AG08395 (cell line): Measurements from ENCODE around the gene SSH3.
A peak's percentile ranks its signal among the peaks of the same experiment; 100 is the strongest.

Experiments
- DNase-seq: peaks from one replicate; pipeline ENCODE4 v3.0.0; 2012; ENCODE audit warnings: mixed read lengths, low spot score

SSH3 gene

DNA sequence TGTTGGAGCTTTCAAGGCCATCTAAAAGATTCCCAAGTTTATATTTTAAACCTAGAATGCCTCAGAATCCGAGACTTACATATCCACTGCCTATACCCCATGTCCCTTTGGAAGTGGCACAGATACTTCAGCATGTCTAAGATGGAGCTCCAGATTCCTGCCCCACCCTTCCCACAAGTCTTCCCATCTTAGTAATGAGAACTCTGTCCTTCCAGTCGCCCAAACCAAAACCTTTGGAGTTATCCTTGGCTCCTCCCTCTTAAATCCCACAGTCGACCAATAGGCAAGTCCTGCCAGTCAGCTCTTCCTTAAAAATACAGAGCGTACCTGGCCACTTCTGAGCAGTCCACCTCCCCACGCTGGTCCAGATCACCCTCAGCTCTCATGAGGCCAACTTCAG lies 45.7 kb downstream of the SSH3 start:
- no peak for DNase-seq

GRCh38 chr11:67349457-67349856 lies 46.1 kb downstream of the SSH3 start:
- no peak for DNase-seq

DNA sequence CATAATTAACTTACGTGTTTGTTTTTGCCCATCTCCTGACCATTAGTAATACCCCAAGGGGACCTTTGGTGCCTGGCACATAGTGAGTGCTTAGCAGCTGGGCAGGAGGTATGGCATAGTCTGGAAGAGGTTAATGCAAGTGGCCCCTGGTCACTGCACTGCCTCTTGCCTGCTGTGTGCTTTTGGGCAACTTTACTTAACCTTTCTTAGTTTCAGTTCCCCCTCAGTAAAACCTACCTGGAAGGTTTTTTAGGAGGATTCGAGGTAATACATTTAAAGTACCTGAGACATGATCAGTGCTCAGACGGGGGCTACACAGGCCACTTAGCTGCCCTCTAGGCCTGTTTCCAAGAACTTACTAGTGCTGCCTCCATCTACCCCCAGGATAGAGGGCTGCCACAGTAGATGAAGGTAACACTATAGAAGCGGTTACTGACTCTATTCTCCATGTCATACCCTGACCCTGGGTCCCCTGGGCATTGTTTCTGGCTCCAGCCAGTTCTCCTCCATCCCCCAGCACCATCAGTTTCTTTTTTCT lies 46.7 kb downstream of the SSH3 start:
- DNase-seq: no peak

DNA sequence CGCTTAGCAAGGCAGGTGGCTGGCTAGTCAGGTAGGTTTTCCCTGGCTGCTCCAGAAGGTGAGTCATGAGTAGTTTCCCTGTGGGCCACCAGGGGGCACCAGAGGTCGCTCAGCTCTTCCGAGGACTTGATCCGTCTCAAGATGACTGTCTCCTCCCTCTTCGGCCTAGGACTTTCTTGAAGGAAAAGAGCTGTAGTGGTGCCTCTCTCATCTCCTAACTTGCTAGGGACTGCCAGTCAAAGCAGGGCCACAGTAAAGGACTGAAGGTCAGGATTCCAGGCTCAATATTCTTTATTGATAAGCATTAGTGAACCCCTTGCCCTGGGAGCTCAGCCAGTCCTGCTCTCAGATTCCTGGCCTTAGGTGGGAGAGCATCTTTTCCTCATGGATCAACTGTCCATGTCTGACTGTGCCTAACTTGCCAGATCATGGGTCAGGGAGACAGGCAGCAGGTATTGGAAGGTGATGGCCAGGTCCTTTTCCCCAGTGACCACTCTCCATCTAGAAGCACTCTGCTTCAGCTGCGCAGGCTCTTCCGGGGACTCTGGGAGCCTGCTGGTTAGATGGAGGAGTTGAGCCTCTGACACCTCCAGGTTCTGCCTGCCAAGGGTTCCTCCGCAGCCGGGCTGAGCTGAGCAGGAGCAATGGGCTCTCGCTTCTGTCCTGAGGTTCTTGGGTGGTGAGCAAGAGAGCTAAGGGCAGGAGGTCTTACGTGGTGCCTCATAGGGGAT lies 48.1 kb downstream of the SSH3 start:
- DNase-seq: peak; percentile 83

DNA sequence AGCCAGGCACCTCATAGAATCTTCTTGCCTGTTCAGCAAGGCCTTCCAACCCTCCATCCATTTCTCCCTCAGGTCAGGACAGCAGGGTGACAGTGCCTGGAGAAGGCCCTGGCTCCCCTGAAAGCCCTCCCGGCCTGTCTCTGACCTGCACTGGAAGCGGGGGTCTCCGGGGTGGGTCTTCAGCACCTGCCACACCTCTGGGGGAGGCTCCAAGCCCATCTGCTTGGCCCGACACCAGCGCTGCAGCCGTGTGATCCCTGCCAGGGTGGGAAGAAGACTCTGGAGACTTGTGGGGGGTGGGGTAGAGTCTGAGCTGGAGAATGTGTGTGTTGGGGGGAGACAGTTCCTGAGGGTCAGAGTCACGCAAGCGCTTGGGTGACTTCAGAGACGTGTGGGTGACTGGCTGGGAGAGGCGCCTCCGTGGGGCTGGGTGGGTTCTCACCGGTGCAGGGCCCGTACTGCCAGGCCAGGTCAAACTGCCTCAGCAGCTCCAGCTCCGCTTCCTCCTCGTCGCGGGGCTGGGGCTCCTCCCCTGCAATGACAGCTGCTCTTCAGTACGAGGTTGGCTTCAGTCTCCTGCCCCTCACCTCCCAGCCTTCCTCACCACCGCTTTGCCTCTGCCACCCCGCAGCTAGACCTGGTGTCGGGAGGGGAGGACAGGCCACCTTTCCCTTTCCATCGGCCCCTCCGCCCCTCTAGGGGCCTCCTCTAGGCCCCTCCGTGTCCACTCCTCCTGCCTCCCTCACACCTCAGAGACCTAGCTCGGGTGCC lies 49.4 kb downstream of the SSH3 start:
- DNase-seq: no peak

DNA sequence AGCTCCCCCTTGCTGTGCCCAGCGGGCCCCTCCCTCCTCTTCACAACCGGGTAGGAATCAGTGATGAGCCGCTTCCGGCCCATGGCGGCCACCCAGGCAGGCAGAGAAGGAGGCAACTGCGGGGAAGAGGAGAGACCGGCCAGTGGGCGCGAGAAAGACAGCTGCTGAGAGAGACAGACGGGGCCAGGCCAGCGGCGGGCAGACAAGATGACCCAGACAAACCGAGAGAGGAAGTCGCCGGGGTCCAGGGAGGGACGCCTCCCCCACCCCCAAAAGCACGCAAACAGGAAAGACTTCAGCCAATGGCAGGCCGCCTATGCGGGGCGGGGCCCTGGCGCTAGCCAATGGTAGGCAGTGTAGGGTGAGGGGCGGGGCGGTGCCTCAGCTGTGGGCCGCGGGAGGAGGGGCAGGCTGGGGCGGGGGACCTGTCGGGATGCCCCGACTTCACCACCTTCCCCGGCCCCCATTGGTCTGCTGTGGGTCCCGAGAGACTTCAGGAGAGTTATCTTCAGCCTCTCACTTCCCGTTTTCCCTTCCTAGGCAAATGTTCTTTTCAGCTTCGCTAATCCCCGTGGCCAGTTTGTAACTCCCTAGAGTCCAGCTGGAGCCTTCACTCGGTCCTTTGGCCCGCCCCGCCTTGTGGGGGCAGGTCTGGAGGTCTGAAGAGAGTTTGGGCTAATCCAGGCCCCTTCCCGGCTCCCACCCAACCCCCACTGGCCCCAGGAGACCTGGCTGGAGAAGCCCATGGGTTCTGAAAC lies 50.2 kb downstream of the SSH3 start, which contains the start of gene POLD4:
POLD4 (minus strand) TSS at position 230 of the 758 bp plus-strand sequence; CDS start at position 83, 147 bp downstream.
- peak; percentile 97 for DNase-seq

DNA sequence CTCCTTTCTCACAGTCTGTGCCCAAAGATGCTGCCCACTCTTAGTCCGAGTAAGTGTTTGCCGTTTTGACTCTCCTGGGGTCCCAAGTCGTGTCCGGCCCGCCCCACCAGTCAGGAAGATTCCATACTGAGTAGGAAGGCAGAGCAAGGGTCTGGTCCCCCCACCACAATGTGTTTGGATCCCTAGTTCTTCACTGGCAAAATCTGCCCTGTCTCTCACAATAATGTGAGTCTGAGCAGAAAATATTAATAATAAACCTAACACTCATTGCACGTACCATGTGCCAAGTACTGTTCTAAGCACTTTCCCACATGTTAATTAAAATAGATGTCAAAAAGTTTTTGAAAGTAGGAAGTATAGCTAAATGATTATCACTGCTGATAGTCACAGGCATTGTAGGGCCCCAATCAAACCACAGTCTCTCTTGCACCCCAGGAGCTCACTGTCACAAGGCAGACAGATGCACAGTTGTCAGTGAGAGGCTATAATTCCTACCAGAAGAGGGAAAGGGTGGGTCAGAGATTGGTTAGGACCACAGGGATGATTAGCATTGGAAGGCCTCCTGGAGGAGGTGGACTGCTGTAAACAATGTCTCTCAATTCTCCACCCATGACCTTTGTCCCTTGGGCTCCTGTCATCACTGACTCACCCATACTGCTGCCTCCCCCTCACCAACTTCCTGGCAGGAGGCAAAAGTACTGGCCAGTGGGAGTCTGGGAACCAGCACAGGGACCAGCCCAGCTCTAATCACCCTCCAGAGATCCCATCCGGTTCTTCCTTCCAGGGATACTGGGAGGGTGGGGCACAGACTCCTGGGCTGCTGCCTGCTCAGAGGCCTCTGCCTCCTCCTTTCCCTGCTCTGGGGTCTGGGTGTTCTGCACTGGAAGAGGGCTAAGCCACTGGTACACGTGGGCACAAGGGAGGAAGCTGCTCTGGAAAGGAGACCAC lies 51.0 kb downstream of the SSH3 start:
- DNase-seq: peak; percentile 96

GRCh38 chr11:67355023-67355793 lies 51.9 kb downstream of the SSH3 start:
- DNase-seq: no peak

DNA sequence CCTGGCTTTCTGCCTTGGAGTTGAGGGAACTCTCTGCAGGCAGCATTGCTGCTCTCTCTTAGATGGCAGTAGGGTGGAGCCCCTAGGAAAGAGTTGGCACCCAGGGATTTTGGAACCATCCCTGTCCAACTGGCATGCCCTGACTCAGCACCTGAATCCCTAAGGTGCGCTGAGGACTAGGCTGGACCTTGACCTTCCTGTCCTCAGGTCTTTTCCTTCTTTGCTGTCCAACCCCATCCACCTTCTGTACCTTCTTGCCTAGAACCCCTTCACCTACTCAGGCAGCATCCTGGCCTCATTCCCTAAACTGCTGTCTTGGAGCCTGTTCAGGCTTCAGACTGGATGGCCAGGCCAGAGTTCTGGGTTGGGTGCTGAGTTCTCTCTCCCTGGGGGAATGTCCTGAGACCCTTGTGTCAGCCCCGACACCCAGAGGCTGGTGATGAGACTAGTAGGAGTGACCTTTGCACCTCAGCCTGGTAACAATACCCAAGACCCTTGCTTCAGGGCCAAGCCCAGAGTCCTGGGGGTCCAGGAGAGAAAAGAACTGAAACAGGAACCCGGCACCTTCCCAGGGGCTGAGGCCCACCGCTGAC lies 52.6 kb downstream of the SSH3 start:
- DNase-seq: no peak

DNA sequence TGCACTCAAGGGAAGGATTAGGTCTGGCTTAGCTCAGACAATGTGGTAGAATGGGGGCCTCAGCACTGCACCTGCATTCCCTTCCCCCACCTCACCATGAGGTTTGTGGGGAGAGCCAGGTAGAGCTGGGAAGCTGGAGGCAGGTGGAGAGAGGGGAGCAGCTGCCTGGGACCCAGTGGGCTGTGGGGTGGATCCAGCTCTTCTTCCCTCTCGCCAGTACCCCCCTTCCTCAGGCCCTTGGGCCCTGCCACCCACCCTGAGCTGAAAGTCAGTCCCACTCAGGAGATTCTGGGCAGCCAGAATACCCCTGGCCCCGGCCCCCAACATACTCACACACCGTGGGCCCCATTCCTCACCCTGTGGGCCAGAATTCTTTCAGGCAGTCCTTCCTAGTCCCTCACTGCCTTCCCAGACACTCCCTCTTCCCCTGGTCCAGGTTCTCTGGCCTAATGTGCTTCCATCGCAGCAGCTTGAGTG lies 53.1 kb downstream of the SSH3 start:
- no peak for DNase-seq

GRCh38 chr11:67356864-67357561 lies 53.7 kb downstream of the SSH3 start:
- peak; percentile 67 for DNase-seq

- DNase-seq: peak; percentile 46
Measured at GRCh38 chr11:67357831-67358670, 54.7 kb downstream of the SSH3 start.
